Measurements from ENCODE around the gene ZC3H10.
"Not testable (repeated sequence)": the region's sequence is repeated elsewhere in the genome, so short reads cannot be mapped to it uniquely, and the experiment has no call there.

ZC3H10 gene

DNA sequence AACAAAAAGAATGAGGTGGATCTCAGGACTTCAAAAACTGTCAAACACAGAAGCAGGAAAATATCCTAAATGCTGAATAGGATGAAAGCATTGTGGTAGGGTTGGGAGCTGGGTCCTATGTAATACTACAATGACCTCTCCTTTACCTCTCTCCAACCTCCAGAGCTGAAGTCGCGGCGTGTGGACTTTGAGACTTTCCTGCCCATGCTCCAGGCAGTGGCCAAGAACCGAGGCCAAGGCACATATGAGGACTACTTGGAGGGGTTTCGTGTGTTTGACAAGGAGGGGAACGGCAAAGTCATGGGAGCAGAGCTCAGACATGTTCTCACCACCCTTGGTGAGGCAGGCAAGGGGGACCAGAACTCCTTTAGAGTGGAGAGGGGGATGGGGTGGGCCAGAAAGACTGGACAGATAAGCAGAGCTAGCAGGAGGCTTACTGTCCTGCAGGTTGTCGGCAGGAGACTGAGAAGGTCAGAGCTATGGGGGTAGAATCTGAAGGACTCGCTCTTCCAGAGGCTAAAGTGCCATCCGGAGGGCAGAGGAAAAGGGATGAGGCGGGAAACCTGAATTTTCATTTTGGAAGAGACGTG is 37.3 kb downstream of the ZC3H10 start:
- H3K4me3 ChIP-seq (ENCODE audit: low read depth, low read length): no peak overlapping the region
- DNase-seq (ENCODE audit: low read depth, low spot score): no peak
- CTCF ChIA-PET: interaction anchor here (1.1 to 2.3 kb wide), 7 partner anchors 12 to 37 kb away, joined by 3 to 12 read pairs (median 3); partner anchors contain the start of genes SMARCC2 and ZC3H10
- TF ChIP-seq, protein P1, sequence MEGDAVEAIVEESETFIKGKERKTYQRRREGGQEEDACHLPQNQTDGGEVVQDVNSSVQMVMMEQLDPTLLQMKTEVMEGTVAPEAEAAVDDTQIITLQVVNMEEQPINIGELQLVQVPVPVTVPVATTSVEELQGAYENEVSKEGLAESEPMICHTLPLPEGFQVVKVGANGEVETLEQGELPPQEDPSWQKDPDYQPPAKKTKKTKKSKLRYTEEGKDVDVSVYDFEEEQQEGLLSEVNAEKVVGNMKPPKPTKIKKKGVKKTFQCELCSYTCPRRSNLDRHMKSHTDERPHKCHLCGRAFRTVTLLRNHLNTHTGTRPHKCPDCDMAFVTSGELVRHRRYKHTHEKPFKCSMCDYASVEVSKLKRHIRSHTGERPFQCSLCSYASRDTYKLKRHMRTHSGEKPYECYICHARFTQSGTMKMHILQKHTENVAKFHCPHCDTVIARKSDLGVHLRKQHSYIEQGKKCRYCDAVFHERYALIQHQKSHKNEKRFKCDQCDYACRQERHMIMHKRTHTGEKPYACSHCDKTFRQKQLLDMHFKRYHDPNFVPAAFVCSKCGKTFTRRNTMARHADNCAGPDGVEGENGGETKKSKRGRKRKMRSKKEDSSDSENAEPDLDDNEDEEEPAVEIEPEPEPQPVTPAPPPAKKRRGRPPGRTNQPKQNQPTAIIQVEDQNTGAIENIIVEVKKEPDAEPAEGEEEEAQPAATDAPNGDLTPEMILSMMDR (IDR thresholded peaks at IDR 0.05; ENCODE audit: insufficient read depth, low read length, missing control alignments): no peak
- POLR2A ChIA-PET: no interaction called here

DNA sequence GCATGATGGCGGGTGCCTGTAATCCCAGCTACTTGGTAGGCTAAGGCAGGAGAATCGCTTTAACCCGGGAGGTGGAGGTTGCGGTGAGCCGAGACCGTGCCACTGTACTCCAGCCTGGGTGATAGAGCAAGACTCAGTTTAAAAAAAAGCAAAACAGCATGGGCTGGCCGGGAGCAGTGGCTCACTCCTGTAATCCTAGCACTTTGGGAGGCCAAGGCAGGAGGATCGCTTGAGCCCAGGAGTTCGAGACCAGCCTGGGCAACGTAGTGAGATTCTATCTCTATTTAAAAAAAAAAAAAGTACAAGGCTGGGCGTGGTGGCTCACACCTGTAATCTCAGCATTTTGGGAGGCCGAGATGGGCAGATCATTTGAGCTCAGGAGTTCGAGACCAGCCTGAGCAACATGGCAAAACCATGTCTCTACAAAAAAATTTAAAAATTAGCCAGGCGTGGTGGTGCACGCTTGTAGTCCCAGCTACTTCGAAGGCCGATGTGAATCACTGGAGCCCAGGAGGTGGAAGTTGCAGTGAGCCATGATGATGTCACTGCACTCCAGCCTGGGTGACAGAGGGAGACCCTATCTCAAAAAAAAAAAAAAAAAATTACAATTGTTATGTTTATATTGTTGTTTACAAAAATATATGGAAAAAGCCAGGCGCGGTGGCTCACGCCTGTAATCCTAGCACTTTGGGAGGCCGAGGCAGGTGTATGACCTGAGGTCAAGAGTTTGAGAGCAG is 38.6 kb downstream of the ZC3H10 start:
- CTCF ChIA-PET: interaction anchor here (1.0 to 2.3 kb wide), 4 partner anchors 14 to 37 kb away, joined by 3 to 12 read pairs (median 8); partner anchors contain the start of gene SMARCC2

GRCh38 chr12:56157201-56158028 is 39.3 kb downstream of the ZC3H10 start:
- peak overlapping the region; percentile 99 for H3K4me3 ChIP-seq (ENCODE audit: low read depth, low read length)
- CTCF ChIA-PET: interaction anchor here (1.0 to 4.2 kb wide), 3 partner anchors 31 to 39 kb away, joined by 7 to 35 read pairs (median 10); partner anchors contain the start of gene ZC3H10
- TF ChIP-seq, protein P1 (IDR thresholded peaks at IDR 0.05; ENCODE audit: insufficient read depth, low read length, missing control alignments): peak; percentile 75
- DNase-seq (ENCODE audit: low read depth, low spot score): peak; percentile 34
- POLR2A ChIA-PET: interaction anchor here (0.8 to 2.8 kb wide), 10 partner anchors 29 to 161 kb away, joined by 3 to 23 read pairs (median 5); partner anchors contain the start of genes ESYT1, RNF41, RPL41 and SMARCC2

More for the DNA sequence above, 38.6 kb downstream of the ZC3H10 start:
- DNase-seq (ENCODE audit: low read depth, low spot score): not testable (repeated sequence)
- H3K4me3 ChIP-seq (ENCODE audit: low read depth, low read length): peak overlapping the region; percentile 99
- POLR2A ChIA-PET: interaction anchor here (0.9 to 1.2 kb wide), 2 partner anchors 40 to 161 kb away, joined by 3 to 4 read pairs; no protein-coding TSS in a partner anchor

DNA sequence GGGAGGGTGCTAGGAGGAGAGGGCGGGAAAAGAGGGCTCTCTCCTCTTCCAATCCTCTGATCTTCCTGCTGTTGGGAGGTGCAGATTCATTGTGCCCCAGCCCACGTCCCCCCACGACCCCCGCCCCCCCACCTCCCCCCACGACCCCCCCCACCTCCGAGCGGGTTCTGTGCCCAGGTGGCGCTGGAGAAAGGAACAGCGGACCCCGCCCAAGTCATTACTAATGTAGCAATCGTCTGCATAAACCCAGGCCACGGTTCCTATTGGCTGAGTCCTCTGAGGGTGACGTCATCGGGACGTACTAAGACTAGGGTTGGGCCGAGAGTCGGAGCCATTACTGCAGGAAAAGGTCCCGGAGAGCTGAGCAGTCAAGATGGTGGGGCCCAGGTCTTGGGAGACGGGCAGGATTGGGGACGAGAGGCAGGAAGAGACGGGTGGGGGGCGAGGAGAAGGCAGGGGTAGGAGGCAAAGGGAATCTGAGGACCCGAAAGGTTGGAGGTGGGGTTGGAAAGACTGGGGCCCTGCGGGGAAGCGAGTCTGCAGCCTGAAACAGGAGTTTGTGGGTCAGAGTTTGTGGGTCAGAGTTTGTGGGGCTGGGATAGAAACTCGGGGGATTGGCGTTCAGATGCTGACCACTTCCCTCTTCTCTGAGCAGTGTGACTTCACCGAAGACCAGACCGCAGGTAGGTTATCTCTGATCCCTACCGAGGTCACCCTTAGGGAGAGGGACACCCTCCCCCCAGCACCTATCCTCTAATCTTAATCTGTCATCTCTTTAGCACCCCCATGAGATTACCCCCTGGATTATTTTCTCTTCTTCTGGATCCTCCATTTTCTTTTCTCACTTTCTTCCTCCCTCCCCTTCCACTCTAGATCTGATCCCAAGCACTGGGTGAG is 40.2 kb downstream of the ZC3H10 start, which contains the start of gene MYL6:
TSS of gene MYL6 (plus strand) at position 331 of the 897 bp plus-strand sequence. CDS start at position 374, 43 bp downstream.
- peak; percentile 86 for DNase-seq (ENCODE audit: low read depth, low spot score)
- TF ChIP-seq, protein P1 (IDR thresholded peaks at IDR 0.05; ENCODE audit: insufficient read depth, low read length, missing control alignments): no peak
- peak within 1 kb of the TSS; percentile 99 for H3K4me3 ChIP-seq (ENCODE audit: low read depth, low read length)
- ChIA-PET POLR2A (interaction anchor here (0.8 to 2.8 kb wide), 11 partner anchors 30 to 111 kb away, joined by 3 to 23 read pairs (median 5); partner anchors contain the start of genes ESYT1, RNF41, RPL41 and SMARCC2), CTCF (interaction anchor here (0.9 to 4.2 kb wide), 4 partner anchors 25 to 39 kb away, joined by 4 to 35 read pairs (median 14); partner anchors contain the start of genes ESYT1, SMARCC2 and ZC3H10)

DNA sequence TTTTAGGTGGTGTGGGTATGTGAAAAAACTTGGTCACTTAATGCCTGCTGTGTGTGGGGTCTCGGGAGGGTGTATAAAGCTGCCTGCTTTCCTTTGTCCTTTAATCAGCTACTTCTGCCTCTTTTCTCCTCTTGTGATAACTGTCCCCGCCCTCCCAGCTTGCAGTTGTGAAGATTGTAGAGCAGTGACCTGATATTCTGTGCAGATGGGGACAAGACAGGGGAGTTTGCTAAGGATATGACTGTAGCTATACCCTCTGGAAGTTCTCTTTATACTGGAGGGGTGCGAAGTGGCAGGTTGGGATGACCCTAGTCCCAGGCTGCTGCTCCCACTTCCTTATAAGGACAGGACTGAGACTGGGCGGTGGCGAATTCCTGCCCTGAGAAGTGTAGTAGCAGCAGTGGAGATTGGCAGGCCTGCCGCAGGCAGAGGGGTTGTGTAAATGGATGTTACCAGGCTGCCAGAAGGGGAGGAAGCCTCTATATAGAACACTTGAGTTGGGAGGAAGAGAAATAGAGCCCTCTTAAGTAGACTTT is 40.9 kb downstream of the ZC3H10 start:
- H3K4me3 ChIP-seq (ENCODE audit: low read depth, low read length): peak overlapping the region; percentile 99
- TF ChIP-seq, protein P1 (IDR thresholded peaks at IDR 0.05; ENCODE audit: insufficient read depth, low read length, missing control alignments): no peak
- ChIA-PET POLR2A (interaction anchor here (0.9 to 2.8 kb wide), 9 partner anchors 29 to 112 kb away, joined by 4 to 23 read pairs (median 5); partner anchors contain the start of genes ESYT1, RNF41, RPL41 and SMARCC2), CTCF (interaction anchor here (0.9 to 4.2 kb wide), 5 partner anchors 25 to 40 kb away, joined by 4 to 35 read pairs (median 6); partner anchors contain the start of genes ESYT1, SMARCC2 and ZC3H10)
- DNase-seq (ENCODE audit: low read depth, low spot score): peak; percentile 28
